Liver (tissue), 9 donors: Measurements from ENCODE around the gene CRHR1. TPM values are rescaled to one million over a fixed set of nuclear protein-coding genes. Genes with fewer than 3 reads are reported as not detected.

Experiments used
- DNase-seq: peaks from one replicate; pipeline ENCODE4 v3.0.0-alpha.2; 2017; ENCODE audit warnings: low spot score
- H3K27ac ChIP-seq, 2 donors: one replicate each; pipeline ENCODE4 v1.7.0; 2013; ENCODE audit warnings: inconsistent platforms in 2 of 2, low read length in 2 of 2, control low read depth in 1 of 2, low read depth in 1 of 2, mild to moderate bottlenecking in 1 of 2
- H3K27me3 ChIP-seq, 4 donors: one replicate each; pipeline versions ENCODE4 v1.6.1 to v1.7.0; 2013; ENCODE audit warnings: low read length in 3 of 4, inconsistent platforms in 1 of 4, mild to moderate bottlenecking in 1 of 4, moderate library complexity in 1 of 4; ENCODE audit not compliant: control insufficient read depth in 4 of 4, insufficient read depth in 4 of 4
- H3K36me3 ChIP-seq, 4 donors: one replicate each; pipeline versions ENCODE4 v1.6.1 to v1.7.0; 2013; ENCODE audit warnings: low read length in 3 of 4, mild to moderate bottlenecking in 3 of 4, low read depth in 1 of 4, moderate library complexity in 1 of 4; ENCODE audit not compliant: control insufficient read depth in 4 of 4, insufficient read depth in 3 of 4
- H3K4me1 ChIP-seq, 4 donors: one replicate each; pipeline versions ENCODE4 v1.6.1 to v1.7.0; 2013; ENCODE audit warnings: low read length in 3 of 4, mild to moderate bottlenecking in 3 of 4, moderate library complexity in 1 of 4; ENCODE audit not compliant: control insufficient read depth in 4 of 4, insufficient read depth in 4 of 4
- H3K4me3 ChIP-seq, 3 donors: one replicate each; pipeline versions ENCODE4 v1.6.1 to v1.7.0; 2013; ENCODE audit warnings: low read length in 3 of 3, control low read depth in 1 of 3, low read depth in 1 of 3, mild to moderate bottlenecking in 1 of 3
- H3K9ac ChIP-seq, 2 donors: one replicate each; pipeline ENCODE4 v1.7.0; 2013; ENCODE audit warnings: low read length in 2 of 2, mild to moderate bottlenecking in 2 of 2, moderate library complexity in 2 of 2, control low read depth in 1 of 2, low read depth in 1 of 2
- H3K9me3 ChIP-seq, 4 donors: one replicate each; pipeline versions ENCODE4 v1.6.1 to v1.7.0; 2013; ENCODE audit warnings: low read length in 3 of 4; ENCODE audit not compliant: control insufficient read depth in 4 of 4
- EGR1 ChIP-seq, 2 donors: IDR thresholded peaks; 2 replicates each; pipeline ENCODE4 v1.6.1; 2016 to 2018; ENCODE audit warnings: antibody characterized with exemption in 2 of 2, low read depth in 2 of 2
- FOXA1 ChIP-seq: IDR thresholded peaks from 2 replicates; pipeline ENCODE4 v1.6.1; 2016; ENCODE audit warnings: antibody characterized with exemption
- FOXA2 ChIP-seq: IDR thresholded peaks from 2 replicates; pipeline ENCODE4 v1.6.1; 2016; ENCODE audit warnings: antibody characterized with exemption
- GABPA ChIP-seq, 2 donors: IDR thresholded peaks in 1 of 2; conservative IDR thresholded peaks in 1 of 2; 2 replicates each; pipeline ENCODE4 v1.6.1; 2016; ENCODE audit warnings: antibody characterized with exemption in 2 of 2, mild to moderate bottlenecking in 1 of 2, moderate library complexity in 1 of 2
- HNF4A ChIP-seq, 2 donors: conservative IDR thresholded peaks; 2 replicates each; pipeline ENCODE4 v1.6.1; 2016; ENCODE audit warnings: antibody characterized with exemption in 2 of 2, mild to moderate bottlenecking in 2 of 2
- HNF4G ChIP-seq: IDR thresholded peaks from 2 replicates; pipeline ENCODE4 v1.6.1; 2016; ENCODE audit warnings: antibody characterized with exemption
- JUND ChIP-seq, 2 donors: IDR thresholded peaks; 2 replicates each; pipeline ENCODE4 v1.6.1; 2016; ENCODE audit warnings: antibody characterized with exemption in 2 of 2
- NR2F2 ChIP-seq: IDR thresholded peaks from 2 replicates; pipeline ENCODE4 v1.6.1; 2016; ENCODE audit warnings: antibody characterized with exemption
- RAD21 ChIP-seq, 2 donors: IDR thresholded peaks; 2 replicates each; pipeline ENCODE4 v1.6.1; 2016; ENCODE audit warnings: antibody characterized with exemption in 2 of 2, mild to moderate bottlenecking in 2 of 2
- RXRA ChIP-seq, 2 donors: IDR thresholded peaks; 2 replicates each; pipeline ENCODE4 v1.6.1; 2017 to 2018; ENCODE audit warnings: antibody characterized with exemption in 2 of 2, mild to moderate bottlenecking in 1 of 2
- SP1 ChIP-seq: IDR thresholded peaks from 2 replicates; pipeline ENCODE4 v1.6.1; 2018; ENCODE audit warnings: antibody characterized with exemption, mild to moderate bottlenecking
- TAF1 ChIP-seq: conservative IDR thresholded peaks from 2 replicates; pipeline ENCODE4 v1.6.1; 2016; ENCODE audit warnings: antibody characterized with exemption, mild to moderate bottlenecking
- YY1 ChIP-seq: IDR thresholded peaks from 2 replicates; pipeline ENCODE4 v1.6.1; 2016; ENCODE audit warnings: antibody characterized with exemption, mild to moderate bottlenecking
- WGBS: extraction: QIAGEN DNeasy Blood & Tissue Kit; methylation state at CpG from one replicate; pipeline ENCODE4 v1.1.7; 2013; 5-methylcytosine and 5-hydroxymethylcytosine counted together
- polyA plus RNA-seq, 2 donors: library from polyadenylated mRNA; stranded (reverse) in 1 of 2; unstranded in 1 of 2; fragments of 200-250 nt in 1 of 2; fragments of >200 nt in 1 of 2; fragmentation: Nextera tagmentation in 1 of 2; extraction: Ambion mirVana in 1 of 2; gene quantifications; one replicate each; pipeline versions ENCODE4 v1.2.1 to v1.2.3, GENCODE V29; 2013 to 2015
- total RNA-seq, 2 donors: library from RNA; depleted of rRNA; stranded (reverse); fragments of >200 nt; gene quantifications; one replicate each; pipeline ENCODE4 v1.2.3, GENCODE V29; 2014
- TF ChIP-seq, protein P1 (sequence below): IDR thresholded peaks from 2 replicates; pipeline ENCODE4 v1.6.1; 2016; ENCODE audit warnings: antibody characterized with exemption
- TF ChIP-seq, protein P2 (sequence below): IDR thresholded peaks from 2 replicates; pipeline ENCODE4 v1.6.1; 2016; ENCODE audit warnings: antibody characterized with exemption
- TF ChIP-seq, protein P3 (sequence below): fragments of 150-350 bp; IDR thresholded peaks from 2 replicates; pipeline ENCODE4 v1.5.1; 2017; ENCODE audit warnings: improper control_type of control experiment, low read depth, low read length; ENCODE audit not compliant: missing input control
- TF ChIP-seq, protein P4 (sequence below): IDR thresholded peaks from 2 replicates; pipeline ENCODE4 v1.6.1; 2016; ENCODE audit warnings: antibody characterized with exemption, mild to moderate bottlenecking
- TF ChIP-seq, protein P5 (sequence below): IDR thresholded peaks from 2 replicates; pipeline ENCODE4 v1.6.1; 2016; ENCODE audit warnings: antibody characterized with exemption
- donor health status: healthy.
- donor health status: healthy.
- donor health status: healthy.
- donor health status: healthy.
- donor health status: healthy.

Gene CRHR1
- total and polyA plus RNA-seq, 4 donors, result not detected

DNA sequence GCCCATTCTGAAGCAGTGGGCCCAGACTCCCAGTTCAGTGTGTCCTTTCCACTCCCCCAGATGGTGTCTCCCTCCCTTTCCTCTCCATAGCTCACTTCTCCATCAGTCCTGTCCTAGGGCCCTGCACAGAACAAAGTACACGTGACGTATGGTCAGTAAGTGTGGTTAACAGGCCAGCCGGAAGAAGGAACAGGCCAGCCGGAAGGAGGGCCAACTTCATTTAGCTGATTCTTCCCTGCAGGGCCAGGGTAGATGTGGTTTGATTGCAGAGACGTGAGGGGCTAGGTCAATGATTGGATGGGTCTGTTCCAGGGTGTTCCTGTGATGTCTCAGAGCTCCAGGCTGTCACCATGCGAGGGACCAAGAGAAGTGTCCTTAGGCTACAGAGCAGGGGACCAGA is 31.6 kb downstream of the CRHR1 start:
- no peaks in the 10 kb centered on the region for H3K27me3 ChIP-seq
- no peak for TF ChIP-seq FOXA1
- TF ChIP-seq, protein P1, sequence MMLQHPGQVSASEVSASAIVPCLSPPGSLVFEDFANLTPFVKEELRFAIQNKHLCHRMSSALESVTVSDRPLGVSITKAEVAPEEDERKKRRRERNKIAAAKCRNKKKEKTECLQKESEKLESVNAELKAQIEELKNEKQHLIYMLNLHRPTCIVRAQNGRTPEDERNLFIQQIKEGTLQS, result no peak
- no peak for TF ChIP-seq EGR1 (IDR thresholded peaks at IDR 0.05; ENCODE audit: low read depth in 2 of 2)
- TF ChIP-seq YY1, result no peak
- TF ChIP-seq RXRA (IDR thresholded peaks at IDR 0.05), result no peak
- no peak for TF ChIP-seq RAD21 (IDR thresholded peaks at IDR 0.05)
- no peak for TF ChIP-seq JUND (IDR thresholded peaks at IDR 0.05)
- no peak for TF ChIP-seq FOXA2
- TF ChIP-seq, protein P2, sequence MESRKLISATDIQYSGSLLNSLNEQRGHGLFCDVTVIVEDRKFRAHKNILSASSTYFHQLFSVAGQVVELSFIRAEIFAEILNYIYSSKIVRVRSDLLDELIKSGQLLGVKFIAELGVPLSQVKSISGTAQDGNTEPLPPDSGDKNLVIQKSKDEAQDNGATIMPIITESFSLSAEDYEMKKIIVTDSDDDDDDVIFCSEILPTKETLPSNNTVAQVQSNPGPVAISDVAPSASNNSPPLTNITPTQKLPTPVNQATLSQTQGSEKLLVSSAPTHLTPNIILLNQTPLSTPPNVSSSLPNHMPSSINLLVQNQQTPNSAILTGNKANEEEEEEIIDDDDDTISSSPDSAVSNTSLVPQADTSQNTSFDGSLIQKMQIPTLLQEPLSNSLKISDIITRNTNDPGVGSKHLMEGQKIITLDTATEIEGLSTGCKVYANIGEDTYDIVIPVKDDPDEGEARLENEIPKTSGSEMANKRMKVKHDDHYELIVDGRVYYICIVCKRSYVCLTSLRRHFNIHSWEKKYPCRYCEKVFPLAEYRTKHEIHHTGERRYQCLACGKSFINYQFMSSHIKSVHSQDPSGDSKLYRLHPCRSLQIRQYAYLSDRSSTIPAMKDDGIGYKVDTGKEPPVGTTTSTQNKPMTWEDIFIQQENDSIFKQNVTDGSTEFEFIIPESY, result no peak
- no peak for TF ChIP-seq HNF4G
- no peak for TF ChIP-seq HNF4A (conservative IDR thresholded peaks at IDR 0.05)
- TF ChIP-seq, protein P3, sequence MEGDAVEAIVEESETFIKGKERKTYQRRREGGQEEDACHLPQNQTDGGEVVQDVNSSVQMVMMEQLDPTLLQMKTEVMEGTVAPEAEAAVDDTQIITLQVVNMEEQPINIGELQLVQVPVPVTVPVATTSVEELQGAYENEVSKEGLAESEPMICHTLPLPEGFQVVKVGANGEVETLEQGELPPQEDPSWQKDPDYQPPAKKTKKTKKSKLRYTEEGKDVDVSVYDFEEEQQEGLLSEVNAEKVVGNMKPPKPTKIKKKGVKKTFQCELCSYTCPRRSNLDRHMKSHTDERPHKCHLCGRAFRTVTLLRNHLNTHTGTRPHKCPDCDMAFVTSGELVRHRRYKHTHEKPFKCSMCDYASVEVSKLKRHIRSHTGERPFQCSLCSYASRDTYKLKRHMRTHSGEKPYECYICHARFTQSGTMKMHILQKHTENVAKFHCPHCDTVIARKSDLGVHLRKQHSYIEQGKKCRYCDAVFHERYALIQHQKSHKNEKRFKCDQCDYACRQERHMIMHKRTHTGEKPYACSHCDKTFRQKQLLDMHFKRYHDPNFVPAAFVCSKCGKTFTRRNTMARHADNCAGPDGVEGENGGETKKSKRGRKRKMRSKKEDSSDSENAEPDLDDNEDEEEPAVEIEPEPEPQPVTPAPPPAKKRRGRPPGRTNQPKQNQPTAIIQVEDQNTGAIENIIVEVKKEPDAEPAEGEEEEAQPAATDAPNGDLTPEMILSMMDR, result no peak
- TF ChIP-seq, protein P4, sequence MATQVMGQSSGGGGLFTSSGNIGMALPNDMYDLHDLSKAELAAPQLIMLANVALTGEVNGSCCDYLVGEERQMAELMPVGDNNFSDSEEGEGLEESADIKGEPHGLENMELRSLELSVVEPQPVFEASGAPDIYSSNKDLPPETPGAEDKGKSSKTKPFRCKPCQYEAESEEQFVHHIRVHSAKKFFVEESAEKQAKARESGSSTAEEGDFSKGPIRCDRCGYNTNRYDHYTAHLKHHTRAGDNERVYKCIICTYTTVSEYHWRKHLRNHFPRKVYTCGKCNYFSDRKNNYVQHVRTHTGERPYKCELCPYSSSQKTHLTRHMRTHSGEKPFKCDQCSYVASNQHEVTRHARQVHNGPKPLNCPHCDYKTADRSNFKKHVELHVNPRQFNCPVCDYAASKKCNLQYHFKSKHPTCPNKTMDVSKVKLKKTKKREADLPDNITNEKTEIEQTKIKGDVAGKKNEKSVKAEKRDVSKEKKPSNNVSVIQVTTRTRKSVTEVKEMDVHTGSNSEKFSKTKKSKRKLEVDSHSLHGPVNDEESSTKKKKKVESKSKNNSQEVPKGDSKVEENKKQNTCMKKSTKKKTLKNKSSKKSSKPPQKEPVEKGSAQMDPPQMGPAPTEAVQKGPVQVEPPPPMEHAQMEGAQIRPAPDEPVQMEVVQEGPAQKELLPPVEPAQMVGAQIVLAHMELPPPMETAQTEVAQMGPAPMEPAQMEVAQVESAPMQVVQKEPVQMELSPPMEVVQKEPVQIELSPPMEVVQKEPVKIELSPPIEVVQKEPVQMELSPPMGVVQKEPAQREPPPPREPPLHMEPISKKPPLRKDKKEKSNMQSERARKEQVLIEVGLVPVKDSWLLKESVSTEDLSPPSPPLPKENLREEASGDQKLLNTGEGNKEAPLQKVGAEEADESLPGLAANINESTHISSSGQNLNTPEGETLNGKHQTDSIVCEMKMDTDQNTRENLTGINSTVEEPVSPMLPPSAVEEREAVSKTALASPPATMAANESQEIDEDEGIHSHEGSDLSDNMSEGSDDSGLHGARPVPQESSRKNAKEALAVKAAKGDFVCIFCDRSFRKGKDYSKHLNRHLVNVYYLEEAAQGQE, result no peak
- TF ChIP-seq NR2F2, result no peak
- no peak for TF ChIP-seq SP1
- TF ChIP-seq, protein P5, sequence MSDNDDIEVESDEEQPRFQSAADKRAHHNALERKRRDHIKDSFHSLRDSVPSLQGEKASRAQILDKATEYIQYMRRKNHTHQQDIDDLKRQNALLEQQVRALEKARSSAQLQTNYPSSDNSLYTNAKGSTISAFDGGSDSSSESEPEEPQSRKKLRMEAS, result no peak
- TF ChIP-seq TAF1, result no peak
- TF ChIP-seq GABPA (IDR thresholded peaks at IDR 0.05 in 1 of 2, conservative IDR thresholded peaks at IDR 0.05 in 1 of 2), result no peak
- WGBS, result 91% methylated on average over 6 of the region's 6 CpGs
- no peaks in the 10 kb centered on the region for H3K36me3 ChIP-seq
- no peak overlapping the region for H3K4me3 ChIP-seq
- H3K9me3 ChIP-seq, result no peaks in the 10 kb centered on the region
- H3K27ac ChIP-seq, result no peak overlapping the region
- no peak for DNase-seq
- H3K4me1 ChIP-seq, result peaks cover 0 to 5% (median 3%) of the 10 kb centered on the region in 4 donors
- H3K9ac ChIP-seq, result no peak overlapping the region
